HL-60 (cell line): ENCODE measurements around the gene UST.

ENCODE experiments used
- GABPA ChIP-seq: IDR thresholded peaks from 2 replicates; pipeline ENCODE4 v1.6.1; 2012; ENCODE audit warnings: low read depth
- TF ChIP-seq, protein P1 (sequence below): IDR thresholded peaks from one replicate; pipeline ENCODE4 v1.5.1; 2011; ENCODE audit warnings: low read length, control low read depth, inconsistent platforms; ENCODE audit not compliant: insufficient read depth

DNA sequence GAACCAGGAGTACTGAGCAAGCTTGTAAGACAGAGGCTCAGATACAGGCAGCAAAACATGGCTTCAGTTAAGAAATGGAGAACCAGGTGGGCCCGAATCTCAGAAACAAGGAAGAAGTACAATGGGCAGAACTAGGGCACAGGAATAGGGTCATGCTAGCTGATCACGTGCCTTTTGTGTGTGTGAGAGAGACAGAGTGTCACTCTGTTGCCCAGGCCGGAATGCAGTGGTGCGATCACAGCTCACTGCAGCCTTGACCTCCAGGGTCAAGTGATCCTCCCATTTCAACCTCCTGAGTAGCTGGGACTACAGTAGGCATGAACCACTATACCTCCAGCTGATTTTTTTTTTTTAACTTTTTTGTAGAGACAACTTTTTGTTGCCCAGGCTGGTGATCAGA is 257.8 kb downstream of the UST start:
- TF ChIP-seq, protein P1, sequence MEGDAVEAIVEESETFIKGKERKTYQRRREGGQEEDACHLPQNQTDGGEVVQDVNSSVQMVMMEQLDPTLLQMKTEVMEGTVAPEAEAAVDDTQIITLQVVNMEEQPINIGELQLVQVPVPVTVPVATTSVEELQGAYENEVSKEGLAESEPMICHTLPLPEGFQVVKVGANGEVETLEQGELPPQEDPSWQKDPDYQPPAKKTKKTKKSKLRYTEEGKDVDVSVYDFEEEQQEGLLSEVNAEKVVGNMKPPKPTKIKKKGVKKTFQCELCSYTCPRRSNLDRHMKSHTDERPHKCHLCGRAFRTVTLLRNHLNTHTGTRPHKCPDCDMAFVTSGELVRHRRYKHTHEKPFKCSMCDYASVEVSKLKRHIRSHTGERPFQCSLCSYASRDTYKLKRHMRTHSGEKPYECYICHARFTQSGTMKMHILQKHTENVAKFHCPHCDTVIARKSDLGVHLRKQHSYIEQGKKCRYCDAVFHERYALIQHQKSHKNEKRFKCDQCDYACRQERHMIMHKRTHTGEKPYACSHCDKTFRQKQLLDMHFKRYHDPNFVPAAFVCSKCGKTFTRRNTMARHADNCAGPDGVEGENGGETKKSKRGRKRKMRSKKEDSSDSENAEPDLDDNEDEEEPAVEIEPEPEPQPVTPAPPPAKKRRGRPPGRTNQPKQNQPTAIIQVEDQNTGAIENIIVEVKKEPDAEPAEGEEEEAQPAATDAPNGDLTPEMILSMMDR = no peak
- no peak for TF ChIP-seq GABPA
